Activated CD4-positive, alpha-beta T cell treated with anti-CD3 and anti-CD28 coated beads, Interleukin-2, amount 50 U/mL, for 48 hours (primary cell): ENCODE data around the gene TSC2.
"Not testable (repeated sequence)": the region's sequence is repeated elsewhere in the genome, so short reads cannot be mapped to it uniquely, and the experiment has no call there.

ENCODE experiments used
- DNase-seq, 2 experiments: peaks; one replicate each; pipeline ENCODE4 v3.0.0-alpha.2; 2020

The TSC2 gene

GRCh38 chr16:2087748-2088631, 40.2 kb downstream of the TSC2 start:
- DNase-seq: no peak

GRCh38 chr16:2088759-2089358, 41.1 kb downstream of the TSC2 start:
- DNase-seq: no peak

DNA sequence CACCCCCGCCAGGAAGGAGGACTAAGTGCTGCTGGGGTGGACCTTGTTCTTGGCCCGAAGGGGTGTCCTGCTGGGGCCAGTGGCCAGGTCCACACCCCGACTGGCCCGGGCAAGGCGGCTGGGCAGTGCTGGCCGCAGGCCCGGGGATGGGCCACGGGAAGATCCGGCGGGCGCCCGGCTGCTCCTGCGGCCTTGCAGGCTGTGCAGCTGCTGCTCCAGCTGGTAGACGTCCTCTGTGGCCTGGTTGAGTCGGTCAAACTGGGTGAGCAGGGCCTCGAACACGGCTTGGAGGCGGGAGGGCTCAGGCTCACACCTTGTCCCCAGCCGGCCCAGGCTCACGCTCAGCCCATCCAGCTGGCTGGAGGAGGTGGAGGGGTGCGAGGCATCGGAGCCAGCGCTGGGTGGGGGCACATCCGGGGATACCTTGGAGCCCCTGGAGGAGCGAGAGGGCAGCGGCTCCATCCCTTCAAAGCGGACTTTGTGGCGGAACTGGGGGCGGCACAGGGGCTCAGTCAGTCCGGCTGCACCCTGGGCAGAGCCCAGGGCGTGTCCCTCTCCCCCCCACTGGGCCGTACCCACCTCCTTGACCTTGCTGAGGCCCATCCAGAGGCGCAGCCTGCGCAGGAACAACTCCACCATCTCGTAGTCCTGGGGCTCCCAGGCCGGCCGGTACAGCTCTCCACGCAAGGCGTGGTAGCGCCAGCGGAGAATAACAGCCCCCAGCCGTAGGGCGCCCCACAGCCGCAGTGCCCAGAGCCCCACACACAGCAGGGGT, 42.1 kb downstream of the TSC2 start:
- no peak for DNase-seq

GRCh38 chr16:2090481-2090776, 42.6 kb downstream of the TSC2 start:
- no peak for DNase-seq

- no peak for DNase-seq
Measured at GRCh38 chr16:2090777-2091546, 43.2 kb downstream of the TSC2 start.

GRCh38 chr16:2091547-2092255, 43.9 kb downstream of the TSC2 start:
- DNase-seq: no peak

GRCh38 chr16:2092256-2092620, 44.5 kb downstream of the TSC2 start:
- DNase-seq: no peak

DNA sequence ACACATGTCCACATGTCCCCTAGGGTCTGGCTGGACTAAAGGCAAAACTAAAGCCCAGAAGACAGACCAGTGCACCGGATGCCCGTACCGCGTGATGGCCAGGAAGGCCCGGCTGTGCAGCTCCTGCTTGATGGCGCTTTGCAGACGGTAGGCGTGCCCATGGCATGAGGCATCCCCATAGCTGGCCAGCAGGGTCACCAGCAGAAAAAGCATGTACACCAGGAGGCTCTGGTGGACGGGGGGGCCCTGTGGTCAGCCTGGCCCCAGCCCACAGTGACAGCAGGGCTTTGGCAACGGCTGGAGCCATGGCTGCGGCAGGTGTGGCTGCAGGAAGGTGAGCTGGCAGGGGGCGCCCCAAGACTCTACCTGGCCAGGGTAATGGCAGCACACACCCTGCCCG, 45.1 kb downstream of the TSC2 start:
- DNase-seq: no peak

GRCh38 chr16:2093793-2094192, 46.0 kb downstream of the TSC2 start:
- no peak for DNase-seq

GRCh38 chr16:2095315-2095853, 47.6 kb downstream of the TSC2 start:
- no peak for DNase-seq

DNA sequence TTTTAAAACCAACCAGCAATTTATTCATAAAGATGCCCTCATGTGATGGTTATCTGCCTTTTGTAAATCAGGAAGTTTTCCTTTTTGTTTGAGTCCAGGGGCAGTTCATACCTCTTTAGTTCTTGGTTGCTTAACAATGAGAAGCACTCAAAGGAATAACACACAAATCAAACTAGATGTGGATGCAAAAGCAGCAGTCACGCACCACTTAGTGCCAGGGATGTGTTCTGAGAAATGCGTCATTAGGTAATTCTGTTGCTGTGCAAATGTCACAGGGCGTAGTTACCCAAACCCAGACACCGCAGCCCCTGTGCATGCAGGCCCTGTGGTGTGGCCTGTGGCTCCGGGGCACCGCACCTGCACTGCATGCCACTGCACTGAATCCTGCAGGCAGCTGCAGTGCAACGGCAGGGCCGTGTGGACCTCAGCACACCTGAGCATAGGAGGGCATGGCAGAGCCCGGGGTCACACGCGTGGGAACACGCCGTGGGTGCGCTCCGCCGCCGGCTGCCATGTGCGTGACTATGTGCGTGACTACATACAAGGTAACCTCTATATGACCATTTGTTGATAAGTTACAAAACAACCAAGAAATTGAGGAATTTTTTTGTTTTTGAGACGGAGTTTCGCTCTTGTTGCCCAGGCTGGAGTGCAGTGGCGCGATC, 48.3 kb downstream of the TSC2 start:
- no peak for DNase-seq

- DNase-seq: no peak
Measured at GRCh38 chr16:2096853-2097595, 49.2 kb downstream of the TSC2 start.

GRCh38 chr16:2097689-2098088, 49.9 kb downstream of the TSC2 start:
- not testable (repeated sequence) for DNase-seq

GRCh38 chr16:2101581-2101980, 53.8 kb downstream of the TSC2 start:
- not testable (repeated sequence) for DNase-seq

DNA sequence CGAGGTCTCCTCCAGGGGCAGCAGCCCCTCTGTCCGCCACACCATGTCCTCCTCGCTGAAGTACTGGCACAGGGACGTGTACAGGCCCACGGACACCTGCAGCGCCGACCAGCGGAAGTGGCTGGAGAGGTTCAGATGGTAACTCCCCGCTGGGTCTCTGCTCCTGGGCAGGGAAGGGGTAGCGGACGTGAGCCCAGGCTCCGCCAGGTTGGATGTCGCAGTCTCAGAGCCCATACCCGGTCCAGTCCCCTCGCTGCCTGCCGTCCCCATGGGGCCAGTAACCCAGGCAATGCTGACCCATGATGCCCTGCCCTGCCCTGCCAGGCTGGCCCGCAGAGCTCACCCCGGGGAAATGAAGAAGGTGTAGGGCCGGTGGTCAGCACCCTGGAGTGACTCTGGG, 54.7 kb downstream of the TSC2 start:
- DNase-seq: no peak

DNA sequence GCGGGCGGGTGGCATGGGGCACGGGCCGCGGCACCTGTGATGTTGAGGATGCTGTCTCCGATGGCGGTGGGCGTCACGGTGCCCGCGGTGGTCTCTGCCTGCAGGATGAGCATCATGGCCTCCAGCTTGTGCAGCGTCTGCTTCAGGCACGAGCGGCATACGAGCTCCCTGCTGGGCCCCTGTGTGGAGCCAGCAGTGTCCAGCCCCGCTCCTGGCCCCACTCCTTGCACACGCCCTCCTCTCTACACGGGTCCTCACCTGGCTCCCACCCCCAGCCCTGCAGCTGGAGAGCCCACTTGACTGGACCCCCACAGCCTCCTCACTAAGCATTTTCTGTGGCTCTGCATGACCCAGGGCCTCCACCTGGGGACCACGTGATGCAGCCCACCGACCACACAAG, 56.7 kb downstream of the TSC2 start:
- not testable (repeated sequence) for DNase-seq

- DNase-seq: not testable (repeated sequence)
Measured at GRCh38 chr16:2105291-2105690, 57.5 kb downstream of the TSC2 start.

DNA sequence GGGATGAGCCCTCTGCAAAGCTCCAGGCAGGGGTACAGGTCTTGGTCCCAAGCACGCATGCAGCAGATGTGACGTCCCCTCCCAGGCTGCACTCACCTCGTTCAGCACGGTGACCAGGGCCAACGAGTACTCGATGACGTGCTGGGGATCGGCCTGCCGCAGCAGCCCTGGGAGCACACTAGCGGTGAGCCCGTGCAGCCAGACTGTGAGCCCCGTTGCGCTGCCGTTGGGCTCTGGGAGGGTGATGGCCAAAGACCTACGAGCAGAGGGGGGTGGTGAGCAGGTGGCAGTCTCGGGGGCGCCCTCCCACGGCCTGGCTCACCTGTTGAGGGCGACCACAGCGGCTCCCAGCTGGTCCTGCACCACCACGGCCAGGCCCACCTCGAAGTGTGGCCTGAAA, 58.0 kb downstream of the TSC2 start:
- DNase-seq: not testable (repeated sequence)

GRCh38 chr16:2106211-2106610, 58.4 kb downstream of the TSC2 start:
- not testable (repeated sequence) for DNase-seq

DNA sequence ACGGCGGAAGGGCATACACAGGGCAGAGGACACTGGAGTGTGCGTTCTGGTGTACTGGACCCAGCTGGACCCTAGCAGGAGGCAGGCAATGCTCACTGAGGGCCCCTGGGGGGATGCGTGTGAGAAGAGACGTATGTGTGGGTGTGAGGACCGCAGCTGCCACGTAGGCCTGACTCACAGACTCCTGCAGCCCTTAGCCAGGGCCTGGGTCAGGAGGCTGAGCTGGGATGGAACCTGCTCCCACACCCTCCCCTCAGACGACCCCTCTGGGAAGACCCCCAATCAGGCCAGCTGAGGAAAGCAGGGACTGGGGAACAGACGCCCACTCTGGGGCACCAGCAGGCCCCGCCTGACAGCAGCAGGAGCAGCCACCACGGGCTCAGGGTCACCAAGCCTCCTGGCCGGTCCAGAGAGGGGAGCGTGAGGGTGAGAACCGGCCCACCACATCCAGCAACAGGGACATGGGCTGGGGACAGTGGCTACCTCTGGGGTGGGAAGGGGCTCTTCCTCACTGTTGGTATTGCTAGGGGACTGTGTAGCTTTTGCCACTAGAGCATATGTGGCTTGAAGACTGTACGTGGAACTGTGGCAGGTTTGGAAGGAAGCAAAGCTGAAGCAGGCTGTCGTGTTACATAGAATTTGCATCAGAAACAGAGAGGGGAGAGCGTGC, 59.5 kb downstream of the TSC2 start:
- DNase-seq: not testable (repeated sequence)
